Spleen (tissue), 7 donors: Measurements from ENCODE around the gene ABCB1.

ENCODE experiments used
- CTCF ChIP-seq, 11 experiments: fragments of 200-600 bp in 7 of 11; fragments of 450-650 bp in 4 of 11; sonication (generic) in 4 of 11; IDR thresholded peaks in 8 of 11; conservative IDR thresholded peaks in 3 of 11; 1 replicate in 7 of 11; 2 replicates in 4 of 11; pipeline versions ENCODE4 v1.4.0 to v1.8.0; 2016 to 2021; ENCODE audit warnings: antibody characterized with exemption in 11 of 11, inconsistent platforms in 4 of 11, mild to moderate bottlenecking in 1 of 11
- POLR2A ChIP-seq, 3 donors: fragments of 450-650 bp; IDR thresholded peaks; one replicate each; pipeline ENCODE4 v1.5.1; 2017; ENCODE audit warnings: antibody characterized with exemption in 3 of 3, mild to moderate bottlenecking in 1 of 3
- POLR2AphosphoS5 ChIP-seq, 3 donors: sonication (generic); formaldehyde crosslinking; IDR thresholded peaks; one replicate each; pipeline ENCODE4 v1.5.1; 2017; ENCODE audit warnings: antibody characterized with exemption in 3 of 3
- donor health status: DM: no; HTN: no; CAD: no; lungs with moderate emphysema.
- donor health status: DM: no; HTN: no; CAD: no.
- donor health status: DM: no; HTN: no; CAD: no.

- no peak for TF ChIP-seq CTCF (IDR thresholded peaks at IDR 0.05 in 8 of 11, conservative IDR thresholded peaks at IDR 0.05 in 3 of 11)
- no peak for TF ChIP-seq POLR2A (IDR thresholded peaks at IDR 0.05)
- TF ChIP-seq POLR2AphosphoS5 (IDR thresholded peaks at IDR 0.05) = no peak
These were observed 95.6 kb downstream of the ABCB1 start for GRCh38 chr7:87505122-87505521.
